Activated CD8-positive, alpha-beta memory T cell treated with anti-CD3 and anti-CD28 coated beads, Interleukin-2, amount 10 ng/mL, durations not matched to agents 7 days and 5 days (primary cell): Measurements from ENCODE around the gene MORN2. TPM values are rescaled to one million over a fixed set of nuclear protein-coding genes. Genes with fewer than 3 reads are reported as not detected.
A peak's percentile ranks its signal among the peaks of the same experiment; 100 is the strongest.
"Not testable (repeated sequence)": the region's sequence is repeated elsewhere in the genome, so short reads cannot be mapped to it uniquely, and the experiment has no call there.

Experiments
- ATAC-seq: fragments of 150-1000 bp; cut with Tn5 transposase; one replicate; pipeline ENCODE4 v1.10.0; 2021; ENCODE audit warnings: moderate library complexity
- CTCF ChIA-PET: fragments of 350-600 bp; sonication (Branson Sonifier 250); formaldehyde crosslinking; loops from one replicate; lab custom pipeline; 2021; ENCODE audit warnings: antibody characterized with exemption; lab: Charles Lee
- DNase-seq: peaks from one replicate; pipeline ENCODE4 v3.0.0-alpha.2; 2020
- H3K27ac Mint-ChIP-seq: one replicate; pipeline ENCODE4 v1.8.0; 2021; ENCODE audit warnings: mild to moderate bottlenecking, mixed read lengths
- H3K27me3 Mint-ChIP-seq: one replicate; pipeline ENCODE4 v1.8.0; 2021; ENCODE audit warnings: mixed read lengths
- H3K36me3 Mint-ChIP-seq: one replicate; pipeline ENCODE4 v1.8.0; 2021; ENCODE audit warnings: mild to moderate bottlenecking, mixed read lengths
- H3K4me1 Mint-ChIP-seq: one replicate; pipeline ENCODE4 v1.8.0; 2021; ENCODE audit warnings: mixed read lengths
- H3K4me3 Mint-ChIP-seq: one replicate; pipeline ENCODE4 v1.8.0; 2021; ENCODE audit warnings: mild to moderate bottlenecking, moderate library complexity, mixed read lengths
- H3K9me3 Mint-ChIP-seq: one replicate; pipeline ENCODE4 v1.8.0; 2022; ENCODE audit warnings: low read depth, mixed read lengths
- total RNA-seq, 2 experiments: library from RNA; stranded (reverse); gene quantifications; one replicate each; pipeline ENCODE4 v1.2.3, GENCODE V29; 2021

The MORN2 gene
- 1 to 10 TPM in 1 of 2 experiments, under 1 TPM in 1; 0.96 to 3.8 TPM for total RNA-seq

GRCh38 chr2:38875576-38876367, at the start of gene MORN2, which contains the start of gene DHX57:
Gene MORN2, plus strand, starts transcription at chr2:38875976.
Gene DHX57, minus strand, starts transcription at chr2:38875934. Its CDS starts 7,529 bp downstream, at chr2:38868405.
- CTCF ChIA-PET, result interaction anchor here (0.7 to 1.0 kb wide), 4 partner anchors 73 to 343 kb away, joined by 3 to 4 read pairs (median 4); no protein-coding TSS in a partner anchor
- peak; percentile 99 for ATAC-seq
- H3K27me3 Mint-ChIP-seq, result no peaks in the 10 kb centered on the region

GRCh38 chr2:38827539-38828145, 48.1 kb upstream of the MORN2 start:
- DNase-seq, H3K4me3 Mint-ChIP-seq, ATAC-seq, H3K27ac Mint-ChIP-seq, H3K4me1 Mint-ChIP-seq, H3K9me3 Mint-ChIP-seq, H3K27me3 Mint-ChIP-seq: not testable (repeated sequence)
- peaks cover 15% of the 10 kb centered on the region for H3K36me3 Mint-ChIP-seq
- CTCF ChIA-PET, result interaction anchor here (1.3 kb wide), 1 partner anchor 246 kb away, joined by 3 read pairs; no protein-coding TSS in a partner anchor

More at GRCh38 chr2:38875576-38876367, at the start of gene MORN2, which contains the start of gene DHX57:
- H3K27ac Mint-ChIP-seq, result peak within 1 kb of the TSS; percentile 88
- peaks cover 2% of the 10 kb centered on the region for H3K9me3 Mint-ChIP-seq
- H3K36me3 Mint-ChIP-seq, result peaks cover 7% of the 10 kb centered on the region
- peak within 1 kb of the TSS; percentile 95 for H3K4me3 Mint-ChIP-seq
- peaks cover 19% of the 10 kb centered on the region for H3K4me1 Mint-ChIP-seq
- DNase-seq, result peak; percentile 91

GRCh38 chr2:38828460-38828859, 47.3 kb upstream of the MORN2 start:
- H3K36me3 Mint-ChIP-seq, result peaks cover 9% of the 10 kb centered on the region
- no peak overlapping the region for H3K4me3 Mint-ChIP-seq
- ATAC-seq, result no peak
- peaks cover 4% of the 10 kb centered on the region for H3K4me1 Mint-ChIP-seq
- no peak for DNase-seq
- H3K9me3 Mint-ChIP-seq, result no peaks in the 10 kb centered on the region
- no peaks in the 10 kb centered on the region for H3K27me3 Mint-ChIP-seq
- CTCF ChIA-PET, result interaction anchor here (1.3 kb wide), 1 partner anchor 247 kb away, joined by 3 read pairs; no protein-coding TSS in a partner anchor
- no peak overlapping the region for H3K27ac Mint-ChIP-seq

GRCh38 chr2:38829971-38830370, 45.8 kb upstream of the MORN2 start:
- H3K27ac Mint-ChIP-seq, result no peak overlapping the region
- CTCF ChIA-PET, result no interaction called here

GRCh38 chr2:38830526-38831159, 45.1 kb upstream of the MORN2 start:
- H3K27me3 Mint-ChIP-seq, result no peaks in the 10 kb centered on the region
- CTCF ChIA-PET, result no interaction called here
- H3K36me3 Mint-ChIP-seq, result peaks cover 2% of the 10 kb centered on the region
- peaks cover 4% of the 10 kb centered on the region for H3K4me1 Mint-ChIP-seq
- no peak overlapping the region for H3K27ac Mint-ChIP-seq
- H3K9me3 Mint-ChIP-seq, result no peaks in the 10 kb centered on the region
- DNase-seq, result no peak
- ATAC-seq, result no peak
- no peak overlapping the region for H3K4me3 Mint-ChIP-seq

More at GRCh38 chr2:38829971-38830370, 45.8 kb upstream of the MORN2 start:
- Mint-ChIP-seq H3K36me3 (peaks cover 2% of the 10 kb centered on the region), H3K9me3 (no peaks in the 10 kb centered on the region), H3K27me3 (no peaks in the 10 kb centered on the region), H3K4me1 (peaks cover 4% of the 10 kb centered on the region), H3K4me3 (no peak overlapping the region)
- no peak for ATAC-seq
- no peak for DNase-seq

- ATAC-seq (no peak), DNase-seq (no peak)
- peaks cover 3% of the 10 kb centered on the region for H3K36me3 Mint-ChIP-seq
- H3K27me3 Mint-ChIP-seq, result no peaks in the 10 kb centered on the region
- CTCF ChIA-PET, result interaction anchor here (0.5 to 3.4 kb wide), 16 partner anchors 8 to 300 kb away, joined by 3 to 9 read pairs (median 3); no protein-coding TSS in a partner anchor
- H3K9me3 Mint-ChIP-seq, result no peaks in the 10 kb centered on the region
- no peaks in the 10 kb centered on the region for H3K4me1 Mint-ChIP-seq
- no peak overlapping the region for H3K4me3 Mint-ChIP-seq
- no peak overlapping the region for H3K27ac Mint-ChIP-seq
Observed at GRCh38 chr2:38835015-38835601, 40.7 kb upstream of the MORN2 start.

- peaks cover 3% of the 10 kb centered on the region for H3K36me3 Mint-ChIP-seq
- no peaks in the 10 kb centered on the region for H3K4me1 Mint-ChIP-seq
- no peak for DNase-seq
- H3K9me3 Mint-ChIP-seq, result no peaks in the 10 kb centered on the region
- H3K27ac Mint-ChIP-seq, result no peak overlapping the region
- CTCF ChIA-PET, result interaction anchor here (0.8 to 3.4 kb wide), 6 partner anchors 11 to 301 kb away, joined by 3 to 9 read pairs (median 3); no protein-coding TSS in a partner anchor
- no peak for ATAC-seq
- H3K27me3 Mint-ChIP-seq, result no peaks in the 10 kb centered on the region
- no peak overlapping the region for H3K4me3 Mint-ChIP-seq
Observed at GRCh38 chr2:38835990-38836389, 39.8 kb upstream of the MORN2 start.

- H3K27me3 Mint-ChIP-seq, result no peaks in the 10 kb centered on the region
- H3K4me1 Mint-ChIP-seq, result no peaks in the 10 kb centered on the region
- CTCF ChIA-PET, result interaction anchor here (0.5 to 3.4 kb wide), 2 partner anchors 10 to 972 kb away, joined by 3 to 9 read pairs; no protein-coding TSS in a partner anchor
- H3K36me3 Mint-ChIP-seq, result peaks cover 7% of the 10 kb centered on the region
- no peak overlapping the region for H3K27ac Mint-ChIP-seq
- ATAC-seq (no peak), DNase-seq (no peak)
- no peak overlapping the region for H3K4me3 Mint-ChIP-seq
- H3K9me3 Mint-ChIP-seq, result no peaks in the 10 kb centered on the region
Observed at GRCh38 chr2:38836791-38837190, 39.0 kb upstream of the MORN2 start.

- CTCF ChIA-PET, result no interaction called here
- DNase-seq (no peak), ATAC-seq (no peak)
- Mint-ChIP-seq H3K9me3 (no peaks in the 10 kb centered on the region), H3K27ac (no peak overlapping the region), H3K4me1 (peaks cover 4% of the 10 kb centered on the region), H3K27me3 (no peaks in the 10 kb centered on the region), H3K4me3 (no peak overlapping the region), H3K36me3 (peaks cover 25% of the 10 kb centered on the region)
Observed at GRCh38 chr2:38850045-38850444, 25.7 kb upstream of the MORN2 start.

- DNase-seq, result no peak
- CTCF ChIA-PET, result no interaction called here
- no peak for ATAC-seq
- Mint-ChIP-seq H3K27ac (no peak overlapping the region), H3K4me3 (no peak overlapping the region), H3K4me1 (no peaks in the 10 kb centered on the region), H3K27me3 (no peaks in the 10 kb centered on the region), H3K36me3 (peaks cover 33% of the 10 kb centered on the region), H3K9me3 (no peaks in the 10 kb centered on the region)
Observed at GRCh38 chr2:38856165-38856564, 19.6 kb upstream of the MORN2 start.

- peaks cover 16% of the 10 kb centered on the region for H3K4me1 Mint-ChIP-seq
- H3K36me3 Mint-ChIP-seq, result peaks cover 54% of the 10 kb centered on the region
- DNase-seq, result no peak
- H3K4me3 Mint-ChIP-seq, result no peak overlapping the region
- no peaks in the 10 kb centered on the region for H3K27me3 Mint-ChIP-seq
- CTCF ChIA-PET, result no interaction called here
- H3K9me3 Mint-ChIP-seq, result no peaks in the 10 kb centered on the region
- no peak overlapping the region for H3K27ac Mint-ChIP-seq
- no peak for ATAC-seq
Observed at GRCh38 chr2:38862476-38862875, 13.3 kb upstream of the MORN2 start.

GRCh38 chr2:38863061-38863695, 12.6 kb upstream of the MORN2 start:
- H3K4me1 Mint-ChIP-seq, result peaks cover 16% of the 10 kb centered on the region
- H3K27me3 Mint-ChIP-seq, result no peaks in the 10 kb centered on the region
- ATAC-seq (peak; percentile 91), DNase-seq (peak; percentile 43)
- H3K27ac Mint-ChIP-seq, result peak overlapping the region; percentile 42
- H3K4me3 Mint-ChIP-seq, result peak overlapping the region; percentile 30
- CTCF ChIA-PET, result no interaction called here
- H3K9me3 Mint-ChIP-seq, result no peaks in the 10 kb centered on the region
- peaks cover 59% of the 10 kb centered on the region for H3K36me3 Mint-ChIP-seq
